HTR-8/SVneo (cell line): ENCODE measurements around the gene SMIM41.
A peak's percentile ranks its signal among the peaks of the same experiment; 100 is the strongest.

Source experiments
- DNase-seq: peaks from one replicate; pipeline ENCODE4 v3.0.0; 2011; ENCODE audit warnings: low spot score, mixed read lengths; ENCODE audit not compliant: insufficient read length
- FAIRE-seq: peaks from 2 replicates; lab custom pipeline; 2011; peaks lifted over from hg19 to GRCh38; lab: Jason Lieb, UNC

SMIM41 gene

GRCh38 chr12:52050116-52050757 lies 29.3 kb upstream of the SMIM41 start:
- no peak for DNase-seq
- FAIRE-seq, result no peak

GRCh38 chr12:52050758-52051541 lies 28.6 kb upstream of the SMIM41 start, which contains the start of gene NR4A1:
TSS of gene NR4A1 (plus strand) at chr12:52051442. CDS start at chr12:52054329, 2,887 bp downstream.
- FAIRE-seq (peak; percentile 93), DNase-seq (peak; percentile 84)

- FAIRE-seq (peak; percentile 28), DNase-seq (no peak)
Observed at GRCh38 chr12:52052468-52053186, 26.9 kb upstream of the SMIM41 start.

GRCh38 chr12:52053536-52054209 lies 25.8 kb upstream of the SMIM41 start:
- DNase-seq, result no peak
- no peak for FAIRE-seq

- FAIRE-seq (no peak), DNase-seq (no peak)
Observed at GRCh38 chr12:52054231-52054832, 25.2 kb upstream of the SMIM41 start.

GRCh38 chr12:52054833-52055730 lies 24.4 kb upstream of the SMIM41 start:
- DNase-seq (no peak), FAIRE-seq (no peak)

- DNase-seq, result no peak
- no peak for FAIRE-seq
Observed at GRCh38 chr12:52055731-52056711, 23.5 kb upstream of the SMIM41 start.

- FAIRE-seq, result no peak
- no peak for DNase-seq
Observed at GRCh38 chr12:52056801-52057637, 22.5 kb upstream of the SMIM41 start.

- FAIRE-seq (no peak), DNase-seq (no peak)
Observed at GRCh38 chr12:52057638-52058576, 21.6 kb upstream of the SMIM41 start.

GRCh38 chr12:52058631-52059361 lies 20.7 kb upstream of the SMIM41 start:
- no peak for FAIRE-seq
- no peak for DNase-seq

GRCh38 chr12:52059582-52060497 lies 19.7 kb upstream of the SMIM41 start:
- DNase-seq (no peak), FAIRE-seq (no peak)

- no peak for DNase-seq
- no peak for FAIRE-seq
Observed at GRCh38 chr12:52060498-52061177, 18.9 kb upstream of the SMIM41 start.

GRCh38 chr12:52061470-52062166 lies 17.9 kb upstream of the SMIM41 start:
- FAIRE-seq (no peak), DNase-seq (no peak)
